H1 (cell line): ENCODE measurements around the gene XKR7. TPM values are rescaled to one million over a fixed set of nuclear protein-coding genes. Genes with fewer than 3 reads are reported as not detected.

Source experiments
- CTCF ChIA-PET: fragments of 300-600 bp; sonication (Branson Sonifier 250); formaldehyde crosslinking; loops from one replicate; lab custom pipeline; 2021; ENCODE audit not compliant: partially characterized antibody; lab: Charles Lee
- POLR2A ChIA-PET: fragments of 300-600 bp; sonication (Branson Sonifier 250); formaldehyde crosslinking; loops from one replicate; lab custom pipeline; 2021; ENCODE audit warnings: inconsistent platforms; ENCODE audit not compliant: partially characterized antibody; lab: Charles Lee
- DNase-seq, 2 experiments: peaks; one replicate each; pipeline versions ENCODE4 v3.0.0 to v3.0.0-alpha.2; 2010 to 2022; ENCODE audit warnings: low spot score in 2 of 2, low read depth in 1 of 2, mixed read lengths in 1 of 2
- FAIRE-seq: peaks from 2 replicates; lab custom pipeline; 2011; peaks lifted over from hg19 to GRCh38; lab: Jason Lieb, UNC
- H2AFZ ChIP-seq: 2 replicates; pipeline ENCODE4 v1.8.1; 2012; ENCODE audit warnings: low read length, inconsistent platforms
- H2AK5ac ChIP-seq: 2 replicates; pipeline ENCODE4 v1.6.1; 2013; ENCODE audit warnings: low read depth, low read length
- H2BK120ac ChIP-seq: replicated peaks from 2 replicates; pipeline ENCODE3; 2013; ENCODE audit warnings: low read depth, low read length, inconsistent platforms
- H2BK12ac ChIP-seq: 2 replicates; pipeline ENCODE4 v1.6.1; 2013; ENCODE audit warnings: low read depth, low read length
- H2BK15ac ChIP-seq: 2 replicates; pipeline ENCODE4 v1.6.1; 2013; ENCODE audit warnings: low read length
- H2BK20ac ChIP-seq: 2 replicates; pipeline ENCODE4 v1.6.1; 2013; ENCODE audit warnings: low read length
- H2BK5ac ChIP-seq: 2 replicates; pipeline ENCODE4 v1.6.1; 2013; ENCODE audit warnings: low read depth, low read length
- H3K14ac ChIP-seq: 2 replicates; pipeline ENCODE4 v1.6.1; 2013; ENCODE audit warnings: inconsistent platforms; ENCODE audit not compliant: insufficient read length
- H3K18ac ChIP-seq: 2 replicates; pipeline ENCODE4 v1.6.1; 2013; ENCODE audit warnings: low read length; ENCODE audit errors: extremely low read depth
- H3K23ac ChIP-seq: 2 replicates; pipeline ENCODE4 v1.6.1; 2013; ENCODE audit warnings: inconsistent platforms; ENCODE audit not compliant: insufficient read length
- H3K23me2 ChIP-seq: 2 replicates; pipeline ENCODE4 v1.6.1; 2013; ENCODE audit warnings: low read depth, low read length
- H3K27ac ChIP-seq: 2 replicates; pipeline ENCODE4 v1.6.1; 2011; ENCODE audit warnings: low read depth, low read length, inconsistent platforms
- H3K27me3 ChIP-seq, 4 experiments: replicated peaks in 1 of 4; 1 replicate in 1 of 4; 2 replicates in 3 of 4; pipeline versions ENCODE4 v1.6.1 to v1.8.1; 2011 to 2013; ENCODE audit warnings: low read length in 3 of 4, mild to moderate bottlenecking in 3 of 4, inconsistent platforms in 2 of 4, mixed read lengths in 2 of 4, moderate library complexity in 1 of 4; ENCODE audit not compliant: control insufficient read depth in 3 of 4, insufficient read depth in 3 of 4; ENCODE audit errors: extremely low read depth in 1 of 4
- H3K36me3 ChIP-seq, 4 experiments: 2 replicates each; pipeline versions ENCODE4 v1.6.1 to v1.8.1; 2011 to 2013; ENCODE audit warnings: mild to moderate bottlenecking in 4 of 4, low read length in 3 of 4, moderate library complexity in 2 of 4, control low read depth in 1 of 4, inconsistent platforms in 1 of 4; ENCODE audit not compliant: insufficient read depth in 4 of 4, control insufficient read depth in 2 of 4
- H3K4ac ChIP-seq: replicated peaks from 2 replicates; pipeline ENCODE3; 2013; ENCODE audit warnings: low read length, low read depth, mixed read lengths, inconsistent platforms; ENCODE audit not compliant: insufficient read length
- H3K4me1 ChIP-seq, 4 experiments: replicated peaks in 1 of 4; 1 replicate in 1 of 4; 2 replicates in 3 of 4; pipeline versions ENCODE4 v1.6.1 to v1.8.1; 2011 to 2013; ENCODE audit warnings: low read length in 3 of 4, inconsistent platforms in 2 of 4, mixed read lengths in 1 of 4; ENCODE audit not compliant: insufficient read depth in 4 of 4, control insufficient read depth in 3 of 4
- H3K4me2 ChIP-seq, 2 experiments: 2 replicates each; pipeline versions ENCODE4 v1.6.1 to v1.8.1; 2011 to 2013; ENCODE audit warnings: low read depth in 2 of 2, low read length in 2 of 2, control low read depth in 1 of 2, inconsistent platforms in 1 of 2, mild to moderate bottlenecking in 1 of 2; ENCODE audit not compliant: insufficient read depth in 1 of 2
- H3K4me3 ChIP-seq, 4 experiments: fragments of 200-600, 300-600 bp in 1 of 4; sonication (generic), shearing (Covaris generic), sonication (Bioruptor Twin) in 1 of 4; 2 replicates each; pipeline versions ENCODE4 v1.5.1 to v1.8.1; 2011 to 2016; ENCODE audit warnings: low read length in 4 of 4, low read depth in 3 of 4, control low read depth in 2 of 4, inconsistent platforms in 2 of 4, mild to moderate bottlenecking in 2 of 4, mixed read lengths in 1 of 4, moderate library complexity in 1 of 4; ENCODE audit not compliant: insufficient read depth in 2 of 4; ENCODE audit errors: extremely low read depth in 1 of 4
- H3K56ac ChIP-seq: replicated peaks from 2 replicates; pipeline ENCODE3; 2013; ENCODE audit warnings: low read depth, mild to moderate bottlenecking, mixed read lengths, low read length, inconsistent platforms; ENCODE audit not compliant: insufficient read length
- H3K79me1 ChIP-seq: 2 replicates; pipeline ENCODE4 v1.6.1; 2013; ENCODE audit warnings: low read depth, low read length, control low read depth
- H3K79me2 ChIP-seq, 2 experiments: 2 replicates each; pipeline versions ENCODE4 v1.6.1 to v1.8.1; 2012 to 2013; ENCODE audit warnings: low read length in 2 of 2, mild to moderate bottlenecking in 2 of 2, inconsistent platforms in 1 of 2; ENCODE audit not compliant: insufficient read depth in 2 of 2, control insufficient read depth in 1 of 2
- H3K9ac ChIP-seq, 4 experiments: replicated peaks in 1 of 4; 1 replicate in 1 of 4; 2 replicates in 3 of 4; pipeline versions ENCODE4 v1.6.1 to v1.8.1; 2011 to 2013; ENCODE audit warnings: low read depth in 3 of 4, low read length in 3 of 4, control low read depth in 2 of 4, mild to moderate bottlenecking in 2 of 4, moderate library complexity in 2 of 4, inconsistent platforms in 1 of 4; ENCODE audit errors: extremely low read depth in 1 of 4
- H3K9me3 ChIP-seq, 2 experiments: 2 replicates each; pipeline versions ENCODE4 v1.6.1 to v1.8.1; 2012 to 2013; ENCODE audit warnings: mild to moderate bottlenecking in 2 of 2, moderate library complexity in 2 of 2, control low read depth in 1 of 2, inconsistent platforms in 1 of 2, low read depth in 1 of 2, low read length in 1 of 2, mixed read lengths in 1 of 2; ENCODE audit not compliant: insufficient read depth in 2 of 2
- H4K20me1 ChIP-seq, 2 experiments: replicated peaks in 1 of 2; 2 replicates each; pipeline versions ENCODE3 to v1.8.1; 2011 to 2013; ENCODE audit warnings: inconsistent platforms in 2 of 2, low read length in 2 of 2, mild to moderate bottlenecking in 1 of 2; ENCODE audit not compliant: insufficient read depth in 2 of 2, control insufficient read depth in 1 of 2
- H4K5ac ChIP-seq: 2 replicates; pipeline ENCODE4 v1.6.1; 2013; ENCODE audit warnings: low read length, low read depth, mixed read lengths, inconsistent platforms; ENCODE audit not compliant: insufficient read length
- H4K8ac ChIP-seq: 2 replicates; pipeline ENCODE4 v1.8.0; 2013; ENCODE audit warnings: mild to moderate bottlenecking, moderate library complexity, low read length, inconsistent platforms; ENCODE audit not compliant: insufficient read depth; ENCODE audit errors: extremely low read depth
- H4K91ac ChIP-seq: replicated peaks from 2 replicates; pipeline ENCODE3; 2013; ENCODE audit warnings: low read length, mixed read lengths, inconsistent platforms; ENCODE audit not compliant: insufficient read length
- ATF3 ChIP-seq: IDR thresholded peaks from 2 replicates; pipeline ENCODE4 v1.6.1; 2011; ENCODE audit warnings: low read depth, mild to moderate bottlenecking, low read length; ENCODE audit not compliant: insufficient read depth
- BCL11A ChIP-seq, 2 experiments: IDR thresholded peaks; one replicate each; pipeline ENCODE4 v1.6.1; 2011; ENCODE audit warnings: low read depth in 2 of 2, low read length in 2 of 2, mild to moderate bottlenecking in 2 of 2
- CREB1 ChIP-seq: IDR thresholded peaks from 2 replicates; pipeline ENCODE4 v1.6.1; 2012; ENCODE audit warnings: inconsistent platforms
- RFX5 ChIP-seq: IDR thresholded peaks from 2 replicates; pipeline ENCODE4 v1.6.1; 2011; ENCODE audit warnings: low read depth, low read length, improper control_type of control experiment, borderline replicate concordance
- SIN3A ChIP-seq, 2 experiments: IDR thresholded peaks in 1 of 2; conservative IDR thresholded peaks in 1 of 2; 2 replicates each; pipeline ENCODE4 v1.6.1; 2011 to 2012; ENCODE audit warnings: low read length in 2 of 2, improper control_type of control experiment in 1 of 2, low read depth in 1 of 2, mild to moderate bottlenecking in 1 of 2
- SP1 ChIP-seq: IDR thresholded peaks from 2 replicates; pipeline ENCODE4 v1.6.1; 2011; ENCODE audit warnings: low read depth, low read length
- SP2 ChIP-seq: IDR thresholded peaks from 2 replicates; pipeline ENCODE4 v1.6.1; 2012; ENCODE audit warnings: mild to moderate bottlenecking, low read length, inconsistent platforms
- SRF ChIP-seq: IDR thresholded peaks from 2 replicates; pipeline ENCODE4 v1.6.1; 2011; ENCODE audit warnings: mild to moderate bottlenecking, low read depth, low read length, moderate library complexity
- YY1 ChIP-seq: IDR thresholded peaks from 2 replicates; pipeline ENCODE4 v1.6.1; 2011; ENCODE audit warnings: low read depth, mild to moderate bottlenecking, low read length
- WGBS, 2 experiments: shearing (Covaris generic) in 1 of 2; methylation state at CpG; one replicate each; pipeline versions ENCODE4 v1.1.6 to v1.1.7; 2013 to 2015; ENCODE audit warnings: low lambda C conversion rate in 2 of 2, mixed read lengths in 2 of 2, inconsistent platforms in 1 of 2, low coverage in 1 of 2, missing lambda C conversion rate in 1 of 2; ENCODE audit not compliant: insufficient replicate concordance in 2 of 2, insufficient coverage in 1 of 2, insufficient read length in 1 of 2; ENCODE audit errors: extremely low coverage in 1 of 2, missing lambda C conversion rate in 1 of 2; 5-methylcytosine and 5-hydroxymethylcytosine counted together
- polyA plus RNA-seq, 7 experiments: library from polyadenylated mRNA; depleted of rRNA in 3 of 7; stranded (reverse) in 5 of 7; unstranded in 2 of 7; fragments of >200 nt in 5 of 7; fragments of 200-250 nt in 2 of 7; gene quantifications; 1 replicate in 5 of 7; 2 replicates in 1 of 7; 4 replicates in 1 of 7; pipeline versions ENCODE4 v1.2.1 to v1.2.3, GENCODE V29; 2011 to 2013; ENCODE audit warnings: missing spikeins in 2 of 7, mixed read lengths in 2 of 7
- total RNA-seq: library from RNA; stranded (reverse); fragmentation: NEBNext Ultra II Directional; extraction: Animal tissue kit (Norgen Biotek cat#: 25700); gene quantifications from 2 replicates; pipeline ENCODE4 v1.2.1, GENCODE V29; 2021

Gene XKR7
- total and polyA plus RNA-seq, 2 of the 8 experiments (the other 6 are each of a cell fraction or from before 2014, with no cell fraction given): 1.8 to 2.4 TPM

- H3K4ac ChIP-seq: no peak overlapping the region
- H2BK20ac ChIP-seq: no peak overlapping the region
- WGBS, 2 experiments: 71% methylated on average over 12 of the region's 12 CpGs; no CpG with 5 or more reads in 1 of the 2 experiments
- no peak overlapping the region for H2BK120ac ChIP-seq
- no peaks in the 10 kb centered on the region for H3K9me3 ChIP-seq
- H3K14ac ChIP-seq: no peak overlapping the region
- H2AK5ac ChIP-seq: no peak overlapping the region
- TF ChIP-seq CREB1 (0 out of 2 replicates have a peak, but pooled peaks have one; percentile 19), ATF3 (no peak), YY1 (0 out of 2 replicates have a peak, but pooled peaks have one; percentile 16), RFX5 (no peak), BCL11A (IDR thresholded peaks at IDR 0.05; ENCODE audit: low read depth in 2 of 2, low read length in 2 of 2) (no peak), SP2 (no peak), SP1 (peak; percentile 85), SIN3A (conservative IDR thresholded peaks at IDR 0.05 in 1 of 2, IDR thresholded peaks at IDR 0.05 in 1 of 2; ENCODE audit: low read depth in 1 of 2, low read length in 2 of 2) (0 out of 4 replicates have a peak, but pooled peaks of 1 of the 2 experiments have one; percentile 28), SRF (no peak)
- H3K4me3 ChIP-seq: no peak overlapping the region
- peaks cover 0 to 6% (median 0%) of the 10 kb centered on the region in 4 experiments; a peak in 2 of 7 replicates for H3K27me3 ChIP-seq
- no peaks in the 10 kb centered on the region for H3K36me3 ChIP-seq
- H3K56ac ChIP-seq: no peak overlapping the region
- no peak overlapping the region for H2BK5ac ChIP-seq
- ChIA-PET CTCF (interaction anchor here (0.9 to 10.4 kb wide), 12 partner anchors 7 to 205 kb away, joined by 3 to 176 read pairs (median 26); no protein-coding TSS in a partner anchor), POLR2A (interaction anchor here (1.1 kb wide), 2 partner anchors 9 to 69 kb away, joined by 3 to 8 read pairs; no protein-coding TSS in a partner anchor)
- DNase-seq (no peak), FAIRE-seq (no peak)
- no peak overlapping the region for H3K9ac ChIP-seq
- peak overlapping the region; percentile 24; the same call in 1 of the 2 replicates for H3K18ac ChIP-seq
- H2BK15ac ChIP-seq: no peak overlapping the region
- no peak overlapping the region for H2AFZ ChIP-seq
- no peak overlapping the region for H2BK12ac ChIP-seq
- H3K79me1 ChIP-seq: no peaks in the 10 kb centered on the region
- H4K8ac ChIP-seq: no peak overlapping the region
- H3K4me1 ChIP-seq: peaks cover 0 to 11% (median 5%) of the 10 kb centered on the region in 4 experiments; a peak in 6 of 7 replicates
- H4K5ac ChIP-seq: no peak overlapping the region
- peak overlapping the region in 1 of 2 experiments; percentile 14; a peak in 2 of 4 replicates for H3K4me2 ChIP-seq
- H3K27ac ChIP-seq: no peak overlapping the region
- peaks cover 2% of the 10 kb centered on the region; the same call in 1 of the 2 replicates for H3K23me2 ChIP-seq
- H3K23ac ChIP-seq: no peak overlapping the region
- no peak overlapping the region for H4K91ac ChIP-seq
- H3K79me2 ChIP-seq: no peaks in the 10 kb centered on the region
- peaks cover 0 to 2% of the 10 kb centered on the region in 2 experiments for H4K20me1 ChIP-seq
Observed at GRCh38 chr20:32028647-32029372, 60.9 kb downstream of the XKR7 start.
